Right lobe of liver (tissue), 6 donors: ENCODE results near the gene AMDHD1. TPM values are rescaled to one million over a fixed set of nuclear protein-coding genes. Genes with fewer than 3 reads are reported as not detected.

ENCODE experiments used
- ATAC-seq, 4 donors: fragments of 200-7000 bp; cut with Tn5 transposase; one replicate each; pipeline ENCODE4 v1.9.1; 2020; ENCODE audit warnings: mild to moderate bottlenecking in 4 of 4, moderate library complexity in 4 of 4
- DNase-seq, 3 donors: peaks; one replicate each; pipeline ENCODE4 v3.0.0-alpha.2; 2020
- H3K27ac ChIP-seq, 3 donors: fragments of 200-600 bp; one replicate each; pipeline ENCODE4 v1.8.0; 2022
- H3K27me3 ChIP-seq, 2 donors: fragments of 200-600 bp; one replicate each; pipeline ENCODE4 v1.8.0; 2022
- H3K36me3 ChIP-seq, 4 donors: fragments of 200-600 bp; sonication (generic) in 1 of 4; one replicate each; pipeline versions ENCODE4 v1.5.1 to v1.8.0; 2017 to 2022; ENCODE audit warnings: control low read depth in 1 of 4
- H3K4me1 ChIP-seq, 4 donors: fragments of 200-600 bp; sonication (generic) in 1 of 4; one replicate each; pipeline versions ENCODE4 v1.5.1 to v1.8.0; 2017 to 2022; ENCODE audit warnings: control low read depth in 1 of 4
- H3K4me3 ChIP-seq, 3 donors: fragments of 200-600 bp; one replicate each; pipeline ENCODE4 v1.8.0; 2022
- H3K9me3 ChIP-seq, 4 donors: fragments of 200-600 bp; sonication (generic) in 1 of 4; one replicate each; pipeline versions ENCODE4 v1.5.1 to v1.8.0; 2017 to 2022; ENCODE audit warnings: control low read depth in 1 of 4
- CTCF ChIP-seq, 4 donors: fragments of 200-600 bp in 3 of 4; fragments of 450-650 bp in 1 of 4; IDR thresholded peaks; one replicate each; pipeline versions ENCODE4 v1.5.1 to v1.8.0; 2016 to 2022; ENCODE audit warnings: antibody characterized with exemption in 4 of 4, mild to moderate bottlenecking in 2 of 4
- POLR2A ChIP-seq: fragments of 450-650 bp; IDR thresholded peaks from one replicate; pipeline ENCODE4 v1.6.1; 2017; ENCODE audit warnings: antibody characterized with exemption, mild to moderate bottlenecking
- WGBS: methylation state at CpG from one replicate; pipeline ENCODE4 v1.1.6; 2018; ENCODE audit warnings: low coverage, low lambda C conversion rate; ENCODE audit not compliant: insufficient coverage; ENCODE audit errors: missing lambda C conversion rate; 5-methylcytosine and 5-hydroxymethylcytosine counted together
- intact Hi-C, 2 donors: fragments of 100-400 bp; cut with DNase I; formaldehyde crosslinking; loops; one replicate each; pipeline versions ENCODE4 v1.11.2 to v1.14.1; 2022
- total RNA-seq, 6 experiments: library from RNA; depleted of rRNA in 2 of 6; stranded (reverse); fragments of >200 nt in 2 of 6; fragmentation: NEBNext Ultra II Directional in 3 of 6; extraction: Animal tissue kit (Norgen Biotek cat#: 25700) in 3 of 6; gene quantifications; one replicate each; pipeline versions ENCODE4 v1.1.0 to v1.2.4, GENCODE V29; 2016 to 2023
- donor health status: DM: no; HTN: yes; CAD: no.
- donor health status: DM: no; HTN: no; CAD: no.
- donor health status: DM: no; HTN: no; CAD: no.
- donor health status: DM: no; HTN: yes; CAD: no.
- donor health status: DM: no; HTN: yes; CAD: no.

The AMDHD1 gene
- total RNA-seq, 6 experiments from 2014 or later, result 41.4 to 97.8 (median 69.1) TPM

- intact Hi-C loops, result no loop called here
- Histone ChIP-seq H3K27me3 (no peaks in the 10 kb centered on the region), H3K27ac (no peak overlapping the region), H3K4me1 (no peaks in the 10 kb centered on the region), H3K9me3 (no peaks in the 10 kb centered on the region), H3K4me3 (no peak overlapping the region), H3K36me3 (peaks cover 0 to 94% (median 14%) of the 10 kb centered on the region in 4 donors)
- no peak for TF ChIP-seq POLR2A
- no peak for TF ChIP-seq CTCF (IDR thresholded peaks at IDR 0.05)
- 58% methylated on average over 1 of the region's 1 CpG for WGBS
- no peak for ATAC-seq
- no peak for DNase-seq
Observed at GRCh38 chr12:96007729-96008128, 64.6 kb downstream of the AMDHD1 start.

DNA sequence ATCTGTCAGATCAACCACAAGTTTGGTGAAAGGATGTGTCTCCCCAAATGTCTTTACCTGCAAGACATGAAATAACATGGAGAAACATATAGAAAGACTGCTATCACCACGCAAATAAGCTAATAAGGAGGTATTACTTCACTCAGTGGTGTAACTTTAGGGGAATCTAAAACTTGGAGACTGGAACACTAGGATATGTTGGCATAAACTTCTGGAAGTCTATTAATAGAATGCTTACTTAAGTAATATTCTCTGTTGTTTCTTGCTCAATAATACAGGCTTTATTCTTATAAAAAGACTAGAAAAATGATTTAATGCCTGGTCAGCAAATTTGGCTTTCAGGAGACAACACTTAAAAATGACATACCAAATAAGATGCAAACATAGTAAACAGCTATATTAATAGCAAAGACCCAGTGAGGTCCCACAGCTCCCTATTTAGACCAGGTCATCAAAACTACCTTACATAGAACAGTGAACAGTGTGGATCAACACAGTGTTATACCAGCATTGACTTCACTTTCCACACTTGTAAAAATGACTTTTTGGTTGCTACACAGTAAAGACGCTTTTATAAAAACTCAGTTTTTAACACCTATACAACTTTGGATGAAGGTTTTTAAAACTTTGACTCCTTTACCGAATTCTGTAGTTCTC is 71.9 kb downstream of the AMDHD1 start:
- Histone ChIP-seq H3K4me1 (no peaks in the 10 kb centered on the region), H3K36me3 (peaks cover 0 to 59% (median 8%) of the 10 kb centered on the region in 4 donors), H3K4me3 (no peak overlapping the region), H3K9me3 (no peaks in the 10 kb centered on the region), H3K27me3 (no peaks in the 10 kb centered on the region), H3K27ac (no peak overlapping the region)
- WGBS, result 85% methylated on average over 3 of the region's 3 CpGs
- TF ChIP-seq CTCF (IDR thresholded peaks at IDR 0.05) (no peak), POLR2A (no peak)
- ATAC-seq, result no peak
- intact Hi-C loops, result no loop called here
- DNase-seq, result no peak

DNA sequence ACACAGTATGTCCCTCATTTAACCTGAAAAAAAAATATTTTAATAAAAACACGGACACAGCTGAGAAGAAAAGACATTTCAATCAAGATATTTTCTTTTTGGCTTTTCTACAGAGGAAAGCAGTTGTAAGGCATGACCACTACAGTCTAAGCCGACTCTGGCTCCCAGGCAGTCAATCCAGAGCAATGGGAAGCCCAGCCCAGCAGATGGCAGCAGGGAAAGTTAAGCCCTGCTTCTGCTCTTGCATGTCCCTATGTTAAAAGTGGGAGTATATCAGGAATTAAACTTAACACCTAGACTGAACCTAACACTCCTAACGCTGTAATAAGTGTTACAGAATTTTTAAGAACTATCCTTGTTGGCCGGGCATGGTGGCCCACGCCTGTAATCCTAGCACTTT is 72.5 kb downstream of the AMDHD1 start:
- Histone ChIP-seq H3K27me3 (no peaks in the 10 kb centered on the region), H3K27ac (no peak overlapping the region), H3K4me1 (no peaks in the 10 kb centered on the region), H3K9me3 (no peaks in the 10 kb centered on the region), H3K36me3 (peaks cover 0 to 53% (median 8%) of the 10 kb centered on the region in 4 donors), H3K4me3 (no peak overlapping the region)
- intact Hi-C loops, result no loop called here
- TF ChIP-seq POLR2A (no peak), CTCF (IDR thresholded peaks at IDR 0.05) (peak; percentile 30 to 50 (median 44))
- DNase-seq (peak in 1 of 3 donors; percentile 45), ATAC-seq (peak; percentile 78 to 90 (median 82))
- 46% methylated on average over 2 of the region's 5 CpGs for WGBS

Other genes starting within 250 kb of the AMDHD1 start
- gene NTN4, start 152.6 kb upstream of the AMDHD1 start, total RNA-seq, result 10 to 100 TPM; 14.7 to 28.7 (median 18.9) TPM
- 10 to 100 TPM in 3 of 6 experiments, 1 to 10 TPM in 3; 5.8 to 10.4 (median 8.5) TPM for gene SNRPF, start 84.4 kb upstream of the AMDHD1 start, total RNA-seq
- gene CCDC38, start 717 bp upstream of the AMDHD1 start, total RNA-seq, result 1 to 10 TPM in 2 of 6 experiments, under 1 TPM in 4; 0.19 to 1.8 (median 0.89) TPM
- 100 to 1,000 TPM in 5 of 6 experiments, 10 to 100 TPM in 1; 95.8 to 190 (median 174) TPM for gene HAL, start 53.0 kb downstream of the AMDHD1 start, total RNA-seq
- 10 to 100 TPM; 19.0 to 32.5 (median 27.1) TPM for gene LTA4H, start 92.3 kb downstream of the AMDHD1 start, total RNA-seq